LNCAP (cell line): Measurements from ENCODE around the gene FTSJ1.

ENCODE experiments used
- CTCF ChIP-seq: fragments of 450-650 bp; IDR thresholded peaks from 2 replicates; pipeline ENCODE4 v1.5.1; 2017; ENCODE audit warnings: mild to moderate bottlenecking

Gene FTSJ1

GRCh38 chrX:48487362-48487798 lies 11.4 kb downstream of the FTSJ1 start:
- TF ChIP-seq CTCF, result no peak

GRCh38 chrX:48488034-48488433 lies 12.0 kb downstream of the FTSJ1 start:
- no peak for TF ChIP-seq CTCF

GRCh38 chrX:48489296-48489695 lies 13.3 kb downstream of the FTSJ1 start:
- TF ChIP-seq CTCF, result no peak

- TF ChIP-seq CTCF, result no peak
Measured at GRCh38 chrX:48489892-48490291, 13.9 kb downstream of the FTSJ1 start.

GRCh38 chrX:48490661-48491060 lies 14.7 kb downstream of the FTSJ1 start:
- no peak for TF ChIP-seq CTCF

- no peak for TF ChIP-seq CTCF
Measured at GRCh38 chrX:48491809-48492208, 15.8 kb downstream of the FTSJ1 start.

- no peak for TF ChIP-seq CTCF
Measured at GRCh38 chrX:48492293-48492910, 16.4 kb downstream of the FTSJ1 start.

- peak; percentile 30; the same call in 1 of the 2 replicates for TF ChIP-seq CTCF
Measured at GRCh38 chrX:48493890-48494364, 17.9 kb downstream of the FTSJ1 start.
